SKM-1 (cell line): ENCODE data around the gene NAPG.
"Not testable (repeated sequence)": the region's sequence is repeated elsewhere in the genome, so short reads cannot be mapped to it uniquely, and the experiment has no call there.

ENCODE experiments used
- DNase-seq: peaks from one replicate; lab custom pipeline; 2025; ENCODE audit not compliant: unreplicated experiment; lab: John Stamatoyannopoulos, UW

NAPG gene

GRCh38 chr18:10511236-10511635 lies 14.6 kb upstream of the NAPG start:
- no peak for DNase-seq

GRCh38 chr18:10514082-10514481 lies 11.7 kb upstream of the NAPG start:
- no peak for DNase-seq

GRCh38 chr18:10514601-10515000 lies 11.2 kb upstream of the NAPG start:
- no peak for DNase-seq

GRCh38 chr18:10515456-10515855 lies 10.4 kb upstream of the NAPG start:
- no peak for DNase-seq

- DNase-seq = no peak
Measured at GRCh38 chr18:10516078-10516477, 9.7 kb upstream of the NAPG start.

GRCh38 chr18:10518595-10519255 lies 7.1 kb upstream of the NAPG start:
- DNase-seq = no peak

GRCh38 chr18:10519366-10519765 lies 6.5 kb upstream of the NAPG start:
- DNase-seq = no peak

- peak; percentile 71 for DNase-seq
Measured at GRCh38 chr18:10519999-10520935, 5.6 kb upstream of the NAPG start.

- DNase-seq = no peak
Measured at GRCh38 chr18:10521566-10521965, 4.3 kb upstream of the NAPG start.

GRCh38 chr18:10522574-10522973 lies 3.3 kb upstream of the NAPG start:
- no peak for DNase-seq

GRCh38 chr18:10523544-10523943 lies 2.3 kb upstream of the NAPG start:
- DNase-seq = no peak

- DNase-seq = peak; percentile 36
Measured at GRCh38 chr18:10524507-10525370, 1.1 kb upstream of the NAPG start.

- no peak for DNase-seq
Measured at GRCh38 chr18:10525371-10525691, 496 bp upstream of the NAPG start.

GRCh38 chr18:10526561-10526949 lies 728 bp downstream of the NAPG start:
- no peak for DNase-seq

GRCh38 chr18:10528439-10528838 lies 2.6 kb downstream of the NAPG start:
- no peak for DNase-seq

GRCh38 chr18:10530002-10530401 lies 4.2 kb downstream of the NAPG start:
- no peak for DNase-seq

- DNase-seq = no peak
Measured at GRCh38 chr18:10530852-10531251, 5.0 kb downstream of the NAPG start.

- no peak for DNase-seq
Measured at GRCh38 chr18:10533111-10533510, 7.3 kb downstream of the NAPG start.

- no peak for DNase-seq
Measured at GRCh38 chr18:10536280-10536679, 10.5 kb downstream of the NAPG start.

GRCh38 chr18:10537765-10538164 lies 11.9 kb downstream of the NAPG start:
- no peak for DNase-seq

- DNase-seq = not testable (repeated sequence)
Measured at GRCh38 chr18:10539124-10539523, 13.3 kb downstream of the NAPG start.

- no peak for DNase-seq
Measured at GRCh38 chr18:10543277-10543676, 17.4 kb downstream of the NAPG start.
